Heart left ventricle (tissue), 16 donors: ENCODE data around the gene F12. TPM values are rescaled to one million over a fixed set of nuclear protein-coding genes. Genes with fewer than 3 reads are reported as not detected.

Source experiments
- ATAC-seq, 4 donors: fragments of 200-7000 bp; cut with Tn5 transposase; one replicate each; pipeline ENCODE4 v1.9.1; 2020 to 2022; ENCODE audit warnings: moderate library complexity in 4 of 4, mild to moderate bottlenecking in 3 of 4, moderate number of reproducible peaks in 1 of 4
- DNase-seq, 5 donors: peaks; one replicate each; pipeline ENCODE4 v3.0.0-alpha.2; 2020
- H3K27ac ChIP-seq, 12 donors: fragments of 200-600 bp; sonication (generic) in 4 of 12; one replicate each; pipeline versions ENCODE4 v1.5.0 to v1.8.0; 2016 to 2022; ENCODE audit warnings: mild to moderate bottlenecking in 2 of 12
- H3K27me3 ChIP-seq, 9 donors: fragments of 200-600 bp; sonication (generic) in 2 of 9; one replicate each; pipeline versions ENCODE4 v1.5.1 to v1.8.0; 2016 to 2022; ENCODE audit warnings: mild to moderate bottlenecking in 3 of 9
- H3K36me3 ChIP-seq, 9 donors: fragments of 200-600 bp; sonication (generic) in 2 of 9; one replicate each; pipeline versions ENCODE4 v1.5.0 to v1.8.0; 2018 to 2022; ENCODE audit warnings: mild to moderate bottlenecking in 2 of 9
- H3K4me1 ChIP-seq, 12 donors: fragments of 200-600 bp; sonication (generic) in 4 of 12; one replicate each; pipeline versions ENCODE4 v1.5.0 to v1.8.0; 2016 to 2022; ENCODE audit warnings: mild to moderate bottlenecking in 3 of 12
- H3K4me3 ChIP-seq, 12 donors: fragments of 200-600 bp; sonication (generic) in 4 of 12; one replicate each; pipeline versions ENCODE4 v1.5.0 to v1.8.0; 2017 to 2022; ENCODE audit warnings: mild to moderate bottlenecking in 9 of 12, moderate library complexity in 4 of 12
- H3K9me3 ChIP-seq, 12 donors: fragments of 200-600 bp; sonication (generic) in 4 of 12; one replicate each; pipeline versions ENCODE4 v1.5.0 to v1.8.0; 2016 to 2022; ENCODE audit warnings: mild to moderate bottlenecking in 1 of 12
- CTCF ChIP-seq, 12 donors: fragments of 200-600 bp; sonication (generic) in 4 of 12; IDR thresholded peaks; one replicate each; pipeline versions ENCODE4 v1.5.0 to v1.8.0; 2018 to 2022; ENCODE audit warnings: antibody characterized with exemption in 12 of 12, mild to moderate bottlenecking in 5 of 12
- POLR2A ChIP-seq, 2 donors: fragments of 450-650 bp; IDR thresholded peaks; one replicate each; pipeline ENCODE4 v1.6.1; 2017; ENCODE audit warnings: antibody characterized with exemption in 2 of 2, mild to moderate bottlenecking in 2 of 2, moderate library complexity in 2 of 2
- WGBS, 4 donors: extraction: QIAGEN DNeasy Blood & Tissue Kit in 2 of 4; methylation state at CpG; one replicate each; pipeline versions ENCODE4 v1.1.5 to v1.1.7; 2013 to 2018; 5-methylcytosine and 5-hydroxymethylcytosine counted together
- intact Hi-C, 10 donors: fragments of 100-400 bp; cut with DNase I; formaldehyde crosslinking; loops; one replicate each; pipeline versions ENCODE4 v1.11.1 to v1.14.2; 2022
- polyA plus RNA-seq, 2 donors: library from polyadenylated mRNA; stranded (reverse); fragments of 200-250 nt; gene quantifications; one replicate each; pipeline ENCODE4 v1.2.3, GENCODE V29; 2013
- total RNA-seq, 9 donors: library from RNA; depleted of rRNA in 2 of 9; stranded (reverse); fragments of >200 nt in 2 of 9; fragmentation: NEBNext Ultra II Directional in 3 of 9; extraction: Animal tissue kit (Norgen Biotek cat#: 25700) in 3 of 9; gene quantifications; one replicate each; pipeline versions ENCODE4 v1.1.0 to v1.2.4, GENCODE V29; 2016 to 2023
- donor health status: ischemic (EF 13 %, LVEDD 7.1; RV severe dilation, severe dysfunction).
- donor health status: healthy with polysubstance abuse.
- donor health status: DM: no; HTN: yes; CAD: no.
- donor health status: DM: no; HTN: no; CAD: no.
- donor health status: ischemic (EF 25% LVEDD 6.9; RV normal size, moderate dysfunction).
- donor health status: ischemic (EF 25% LVEDD 5.7; RV mildly dilated, moderate dysfunction).
- donor health status: healthy.
- donor health status: DM: yes; HTN: yes; CAD: no.
- donor health status: ischemic (EF 35%, LVEDD 5.7; RV mildly dilated, moderate dysfunction).
- donor health status: nonischemic (EF 11% LVEDD 7.7; RV severe dilation, severe dysfunction).
- donor health status: DM: yes; HTN: yes; CAD: no.
- donor health status: PGD.
- donor health status: ischemic (EF 29% LVEDD 5.4; RV normal size, mild dysfunction).
- donor health status: nonischemic (EF 23%, LVEDD 6.1; RV moderate dilation, normal function).

Gene F12
- total and polyA plus RNA-seq, 11 donors = 0.29 to 0.56 TPM; not detected in 9

GRCh38 chr5:177446200-177447065 lies 37.1 kb upstream of the F12 start, which contains the start of gene PRR7:
Gene PRR7, plus strand, starts transcription at chr5:177446814. Its CDS starts 8,254 bp downstream, at chr5:177455068.
- Histone ChIP-seq H3K4me1 (peaks cover 2 to 38% (median 21%) of the 10 kb centered on the region in 12 donors), H3K27ac (peak within 1 kb of the TSS in 3 of 12 donors; percentile 4 to 60 (median 30)), H3K27me3 (peaks cover 0 to 19% (median 3%) of the 10 kb centered on the region in 9 donors), H3K36me3 (peaks cover 0 to 16% (median 5%) of the 10 kb centered on the region in 9 donors), H3K9me3 (no peaks in the 10 kb centered on the region), H3K4me3 (peak within 1 kb of the TSS; percentile 53 to 78 (median 62))
- DNase-seq = peak in 4 of 5 donors; percentile 63 to 77 (median 71)
- peak in 3 of 4 donors; percentile 57 to 72 (median 69) for ATAC-seq
- intact Hi-C loops = loop anchor here in 1 of 10 donors (2.0 kb wide), 1 partner anchor 42 kb away; no protein-coding TSS in a partner anchor
- WGBS, 4 donors = 0 to 2% (median 1%) methylated on average over 20 to 89 of the region's 89 CpGs
- TF ChIP-seq CTCF (IDR thresholded peaks at IDR 0.05) (peak in 4 of 12 donors; percentile 8 to 21 (median 16)), POLR2A (IDR thresholded peaks at IDR 0.05) (no peak)

GRCh38 chr5:177445917-177446199 lies 36.5 kb upstream of the F12 start:
- peak overlapping the region in 9 of 12 donors; percentile 55 to 78 (median 69) for H3K4me3 ChIP-seq
- peaks cover 0 to 19% (median 3%) of the 10 kb centered on the region in 9 donors for H3K27me3 ChIP-seq
- WGBS, 4 donors = 8 to 15% (median 12%) methylated on average over 8 of the region's 8 CpGs
- ATAC-seq (no peak), DNase-seq (no peak)
- H3K27ac ChIP-seq = peak overlapping the region in 1 of 12 donors; percentile 60
- intact Hi-C loops = loop anchor here in 1 of 10 donors (2.0 kb wide), 1 partner anchor 41 kb away; no protein-coding TSS in a partner anchor
- H3K36me3 ChIP-seq = peaks cover 0 to 22% (median 5%) of the 10 kb centered on the region in 9 donors
- H3K9me3 ChIP-seq = no peaks in the 10 kb centered on the region
- peaks cover 2 to 35% (median 21%) of the 10 kb centered on the region in 12 donors for H3K4me1 ChIP-seq
- TF ChIP-seq POLR2A (IDR thresholded peaks at IDR 0.05) = no peak
- TF ChIP-seq CTCF (IDR thresholded peaks at IDR 0.05) = no peak

- DNase-seq (no peak), ATAC-seq (no peak)
- peaks cover 2 to 32% (median 20%) of the 10 kb centered on the region in 12 donors for H3K4me1 ChIP-seq
- peak overlapping the region in 1 of 12 donors; percentile 69 for H3K4me3 ChIP-seq
- intact Hi-C loops = no loop called here
- H3K27me3 ChIP-seq = peaks cover 0 to 13% (median 3%) of the 10 kb centered on the region in 9 donors
- no peaks in the 10 kb centered on the region for H3K9me3 ChIP-seq
- peaks cover 0 to 27% (median 5%) of the 10 kb centered on the region in 9 donors for H3K36me3 ChIP-seq
- TF ChIP-seq POLR2A (IDR thresholded peaks at IDR 0.05) (no peak), CTCF (IDR thresholded peaks at IDR 0.05) (no peak)
- peak overlapping the region in 1 of 12 donors; percentile 60 for H3K27ac ChIP-seq
- 59 to 63% (median 62%) methylated on average over 7 to 10 of the region's 10 CpGs for WGBS, 4 donors
Observed at GRCh38 chr5:177445052-177445916, 35.9 kb upstream of the F12 start.
